Stimulated activated CD8-positive, alpha-beta memory T cell treated with anti-CD3 and anti-CD28 coated beads, Interleukin-4, amount 100 ng/mL, for 48 hours (primary cell): ENCODE data around the gene PTGDR.

ENCODE experiments used
- DNase-seq: peaks from one replicate; pipeline ENCODE4 v3.0.0-alpha.2; 2020

Gene PTGDR

DNA sequence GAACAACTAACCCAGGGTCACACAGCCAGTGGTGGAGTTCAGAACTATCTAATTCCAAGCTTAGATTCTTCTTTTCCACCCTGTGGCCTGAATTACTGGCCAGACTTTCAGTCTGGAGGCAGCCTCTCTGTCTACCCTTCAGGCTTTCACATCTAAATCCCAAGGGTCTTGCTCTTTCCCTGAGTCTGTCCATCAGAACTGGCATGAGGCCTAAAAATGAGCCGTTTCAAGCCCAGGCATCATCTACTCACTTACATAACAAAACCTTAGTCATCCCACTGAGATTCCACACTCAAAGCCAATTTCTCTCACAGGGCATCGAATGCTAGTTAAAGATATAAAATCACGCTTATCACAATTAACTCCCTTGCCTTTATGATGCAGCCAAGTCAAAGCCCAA lies 1.3 kb upstream of the PTGDR start:
- DNase-seq = no peak

GRCh38 chr14:52266782-52267181 lies 716 bp upstream of the PTGDR start:
- no peak for DNase-seq

GRCh38 chr14:52268279-52269061 lies 972 bp downstream of the PTGDR start:
- peak; percentile 46 for DNase-seq

- DNase-seq = no peak
Observed at GRCh38 chr14:52269100-52269499, 1.6 kb downstream of the PTGDR start.

DNA sequence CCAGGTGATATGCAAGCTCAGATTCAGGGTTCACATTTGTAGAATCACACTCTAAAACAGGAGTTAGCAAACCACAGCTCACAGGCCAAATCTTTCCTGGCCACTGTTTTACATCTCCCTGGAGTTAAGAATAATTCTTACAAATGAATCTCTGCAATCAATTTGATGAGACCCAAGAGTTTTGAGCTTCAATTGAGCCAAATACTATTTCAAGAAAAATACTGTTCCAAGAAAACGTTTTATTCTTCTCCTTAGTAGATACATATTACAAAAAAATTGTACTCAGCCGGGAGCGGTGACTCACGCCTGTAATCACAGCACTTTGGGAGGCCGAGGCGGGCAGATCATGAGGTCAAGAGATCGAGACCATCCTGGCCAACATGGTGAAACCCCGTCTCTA lies 2.5 kb downstream of the PTGDR start:
- no peak for DNase-seq

- DNase-seq = no peak
Observed at GRCh38 chr14:52271538-52271937, 4.0 kb downstream of the PTGDR start.

- no peak for DNase-seq
Observed at GRCh38 chr14:52272375-52272774, 4.9 kb downstream of the PTGDR start.

- DNase-seq = no peak
Observed at GRCh38 chr14:52275372-52275771, 7.9 kb downstream of the PTGDR start.

DNA sequence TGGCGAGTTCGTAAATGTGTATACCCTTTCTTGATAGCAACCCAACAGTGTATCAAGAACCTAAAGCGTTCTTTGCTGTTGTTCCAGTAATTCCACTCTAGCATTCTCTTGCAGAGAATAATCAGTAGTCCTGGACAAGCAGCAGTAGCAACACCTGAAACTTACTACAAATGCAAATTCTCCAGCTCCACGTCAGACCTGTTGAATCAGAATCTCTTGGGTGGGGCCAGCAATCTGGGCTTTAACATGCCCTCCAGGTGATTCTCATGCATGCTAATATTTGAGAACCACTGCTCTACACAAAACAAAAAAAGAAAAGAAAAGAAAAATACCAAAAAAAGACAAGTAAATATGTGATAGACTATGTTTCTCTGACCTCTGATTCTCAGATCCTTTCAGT lies 10.1 kb downstream of the PTGDR start:
- DNase-seq = no peak

- DNase-seq = no peak
Observed at GRCh38 chr14:52279408-52279807, 11.9 kb downstream of the PTGDR start.

DNA sequence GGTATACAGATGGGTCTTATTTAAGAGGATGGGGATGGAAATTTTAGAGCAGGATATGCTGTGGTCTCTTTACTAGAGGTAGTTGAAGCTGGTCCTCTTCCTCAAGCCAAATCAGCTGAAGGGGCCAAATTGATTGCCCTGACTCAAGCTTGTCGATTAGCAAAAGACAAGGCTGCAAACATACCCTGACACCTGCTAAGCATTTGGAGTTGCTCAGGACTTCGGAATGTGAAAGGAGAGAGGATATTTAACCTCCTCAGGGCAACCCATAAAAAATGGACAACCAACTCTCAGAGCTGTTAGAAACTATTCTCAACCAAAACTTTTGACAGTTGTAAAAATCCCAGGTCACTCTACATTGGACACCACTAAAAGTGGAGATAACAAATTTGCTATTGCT lies 15.6 kb downstream of the PTGDR start:
- no peak for DNase-seq

GRCh38 chr14:52286661-52287649 lies 19.5 kb downstream of the PTGDR start:
- no peak for DNase-seq

- no peak for DNase-seq
Observed at GRCh38 chr14:52296378-52296777, 28.9 kb downstream of the PTGDR start.

DNA sequence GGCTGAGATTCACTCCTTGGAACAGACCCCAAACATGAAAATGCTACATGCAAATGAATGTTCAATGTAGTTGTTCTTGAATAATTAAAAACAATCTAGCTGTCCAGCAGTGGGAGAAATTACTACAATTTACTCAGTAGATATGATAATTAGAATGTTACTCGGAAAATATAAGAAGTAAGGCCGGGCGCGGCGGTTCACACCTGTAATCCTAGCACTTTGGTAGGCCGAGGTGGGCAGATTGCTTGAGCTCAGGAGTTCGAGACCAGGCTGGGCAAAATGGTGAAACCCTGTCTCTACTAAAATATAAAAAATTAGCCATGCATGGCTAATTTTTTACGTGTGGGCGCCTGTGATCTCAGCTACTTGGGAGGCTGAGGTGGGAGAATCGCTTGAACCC lies 31.3 kb downstream of the PTGDR start:
- DNase-seq = no peak

DNA sequence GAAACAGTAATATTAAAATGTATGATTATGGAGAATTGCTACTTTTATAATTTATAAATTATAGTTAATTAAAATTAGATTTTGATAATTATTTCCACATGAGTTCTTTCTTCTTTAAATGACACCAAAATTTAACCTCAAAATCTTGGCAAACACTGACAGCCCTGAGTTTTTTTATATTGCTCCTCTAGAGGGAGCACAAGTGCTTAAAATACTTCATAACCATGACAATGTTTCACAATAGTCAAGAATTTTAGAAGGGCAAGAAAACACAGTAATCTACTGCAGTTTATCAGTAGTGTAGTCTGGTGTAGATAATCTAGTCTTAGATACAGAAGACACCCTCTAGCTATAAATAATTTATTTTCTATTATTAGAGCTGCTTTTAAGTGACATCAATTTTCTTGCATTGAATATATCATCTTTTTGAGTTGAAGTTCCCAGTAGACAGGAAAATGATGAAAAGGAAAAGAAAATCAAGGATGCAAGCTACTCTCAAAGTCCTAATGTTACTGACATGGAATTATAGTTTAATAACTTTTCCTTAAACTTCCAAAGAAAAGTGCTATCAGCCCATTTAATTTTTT lies 32.3 kb downstream of the PTGDR start:
- no peak for DNase-seq

DNA sequence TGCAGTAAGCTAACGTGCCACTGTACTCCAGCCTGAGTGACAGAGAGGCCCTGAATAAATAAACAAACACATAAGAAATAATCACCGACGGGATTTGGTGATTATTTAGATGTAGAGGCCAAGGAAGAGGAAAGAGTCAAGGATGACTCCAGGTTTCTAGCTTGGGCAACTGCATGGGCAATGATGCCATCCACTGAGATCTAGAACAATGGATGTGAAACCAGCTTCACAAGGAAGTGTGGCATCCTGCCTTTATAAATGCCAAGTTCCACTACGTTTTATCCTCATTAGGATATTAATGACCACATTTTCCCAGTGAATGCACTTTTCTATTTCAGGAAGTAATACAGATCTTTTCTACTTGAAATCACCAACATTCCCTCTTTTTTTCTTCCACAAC lies 35.7 kb downstream of the PTGDR start:
- no peak for DNase-seq

DNA sequence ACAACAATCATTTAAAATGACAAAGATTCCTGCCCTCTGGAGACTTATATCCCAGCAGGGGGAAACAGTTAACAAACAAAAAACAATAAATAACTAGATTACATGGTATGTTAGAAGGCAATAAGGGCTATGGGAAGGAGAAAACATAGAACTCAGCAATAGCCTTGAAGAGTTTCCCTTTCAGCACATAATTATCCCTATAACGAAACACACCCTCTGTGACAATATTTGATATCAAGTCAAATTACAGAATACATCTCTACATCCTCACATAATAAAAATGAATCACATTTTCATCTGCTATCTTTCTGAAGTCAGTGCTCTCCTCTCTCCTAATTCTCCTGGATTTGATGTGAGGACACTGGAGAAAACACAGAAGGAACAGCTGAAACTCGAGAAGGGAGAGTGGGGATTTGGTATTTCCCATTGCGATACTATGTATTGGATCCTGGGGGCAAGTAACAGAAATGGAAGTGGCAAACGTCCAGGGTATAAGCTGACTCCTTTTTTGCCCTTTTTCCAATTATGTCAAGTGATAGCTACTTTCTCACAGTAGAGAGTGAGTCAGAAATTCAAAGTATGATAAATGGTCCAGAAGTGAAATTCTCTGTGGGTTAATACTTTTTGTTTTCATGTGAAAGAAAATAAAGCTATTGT lies 36.9 kb downstream of the PTGDR start:
- DNase-seq = no peak

DNA sequence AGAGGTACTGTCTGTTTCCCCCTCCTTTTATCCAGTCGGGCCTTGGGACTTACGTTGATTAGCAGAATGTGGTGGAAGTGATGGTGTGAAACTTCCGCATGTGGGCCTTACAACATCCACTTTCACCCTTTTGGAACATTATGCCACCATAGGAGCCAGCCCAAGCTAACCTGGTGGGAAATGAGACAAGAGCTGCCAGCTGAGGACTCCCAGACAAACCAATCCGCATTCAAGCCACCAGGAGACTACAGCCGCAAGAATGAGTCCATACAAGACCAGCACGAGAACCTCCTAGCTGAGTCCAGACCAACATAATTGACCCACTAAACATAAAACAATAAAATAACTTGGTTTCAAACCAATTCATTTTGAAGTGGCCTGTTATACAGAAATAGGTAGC lies 37.5 kb downstream of the PTGDR start:
- DNase-seq = no peak

DNA sequence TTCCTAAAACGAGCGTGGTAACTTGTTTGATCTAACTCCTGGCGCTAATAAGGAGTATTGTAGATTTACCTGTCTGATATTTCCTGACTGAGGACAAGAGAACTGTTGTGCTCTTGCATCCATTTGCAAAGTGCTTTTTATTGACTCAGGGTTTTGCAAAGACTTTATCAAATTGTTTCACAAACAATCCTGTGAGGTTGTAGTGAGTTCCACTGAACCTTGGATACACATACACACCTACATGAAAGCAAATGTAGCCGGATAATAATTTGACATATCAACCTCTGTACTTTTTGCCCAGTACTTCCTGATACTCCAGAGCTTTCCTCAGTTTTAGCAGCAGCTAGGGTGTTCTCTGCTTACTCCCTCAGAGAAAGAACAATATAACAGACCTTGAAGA lies 39.9 kb downstream of the PTGDR start:
- DNase-seq = no peak

- no peak for DNase-seq
Observed at GRCh38 chr14:52307905-52308304, 40.4 kb downstream of the PTGDR start.

DNA sequence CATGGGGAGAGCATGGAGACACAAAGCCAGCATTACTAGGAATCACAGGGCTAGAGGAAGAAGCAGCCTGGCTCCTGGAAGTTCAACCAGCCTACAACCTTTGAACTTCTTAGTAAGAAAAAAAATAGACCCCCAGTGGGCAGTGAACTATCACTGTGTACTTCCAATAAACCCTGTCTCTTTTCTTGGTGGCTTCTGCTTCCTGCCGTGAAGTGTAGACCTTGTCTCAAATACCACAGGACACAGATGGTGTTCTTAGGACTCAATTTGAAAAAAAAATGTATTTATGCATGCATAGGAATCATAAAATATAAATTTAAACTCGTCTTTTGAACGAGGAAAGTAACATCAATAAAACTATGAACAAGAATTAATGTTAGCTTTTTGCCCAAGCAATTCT lies 43.0 kb downstream of the PTGDR start:
- no peak for DNase-seq

DNA sequence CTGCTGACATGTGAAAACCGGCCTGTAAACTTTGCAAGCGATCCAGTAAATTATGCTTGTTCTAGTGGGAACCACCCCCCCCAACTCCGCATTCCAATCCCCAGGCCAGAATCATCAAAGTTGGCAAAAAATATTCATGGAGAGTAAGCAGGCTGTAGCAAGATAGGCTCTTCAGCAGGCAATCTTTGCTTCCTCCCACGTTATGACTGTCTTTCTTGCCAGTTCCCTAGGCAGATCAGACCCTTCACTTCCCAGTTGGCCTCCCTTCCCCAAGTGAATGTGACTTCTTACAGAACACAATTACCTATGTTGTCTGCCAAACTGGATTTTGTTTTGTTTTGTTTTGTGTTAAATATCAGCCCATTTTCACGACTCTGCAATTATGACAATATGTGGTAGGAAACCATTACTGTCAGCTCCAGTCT lies 45.4 kb downstream of the PTGDR start:
- DNase-seq = no peak

DNA sequence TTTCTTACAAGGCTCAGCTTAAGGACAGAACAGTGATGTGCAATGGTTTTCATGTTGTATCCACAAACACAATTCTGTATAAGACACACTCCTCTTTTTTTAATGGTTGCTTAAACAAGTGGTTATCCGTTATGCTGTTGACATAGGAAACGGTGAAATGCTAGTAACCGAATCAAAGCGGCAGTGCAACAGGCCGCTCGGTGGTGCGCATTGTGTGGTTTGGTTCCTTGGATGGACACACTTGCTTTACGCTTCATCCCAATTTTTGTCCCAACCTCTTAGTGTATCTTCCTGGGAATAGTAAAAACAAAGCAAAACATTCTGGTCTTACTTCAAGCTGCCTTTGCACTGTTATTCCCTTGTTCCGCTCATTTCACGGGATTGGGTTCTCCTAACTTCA lies 46.0 kb downstream of the PTGDR start:
- no peak for DNase-seq
